Inflammatory macrophage treated with lipopolysaccharide for 1 hour (primary cell): ENCODE measurements around the gene GRN.
A peak's percentile ranks its signal among the peaks of the same experiment; 100 is the strongest.
"Not testable (repeated sequence)": the region's sequence is repeated elsewhere in the genome, so short reads cannot be mapped to it uniquely, and the experiment has no call there.

ENCODE experiments used
- DNase-seq, 2 donors: peaks; one replicate each; pipeline ENCODE4 v3.0.0-alpha.2; 2020 to 2022

Gene GRN

GRCh38 chr17:44321246-44322120 is 23.6 kb upstream of the GRN start:
- DNase-seq, result no peak

- no peak for DNase-seq
These were observed 22.7 kb upstream of the GRN start for GRCh38 chr17:44322236-44322895.

GRCh38 chr17:44323359-44324091 is 21.6 kb upstream of the GRN start:
- DNase-seq, result no peak

GRCh38 chr17:44324092-44324570 is 21.0 kb upstream of the GRN start:
- no peak for DNase-seq

GRCh38 chr17:44324571-44325275 is 20.4 kb upstream of the GRN start, which contains the start of gene SLC25A39:
Gene SLC25A39, minus strand, starts transcription at chr17:44324823. Its CDS starts 1,261 bp downstream, at chr17:44323562.
- peak; percentile 90 to 96 for DNase-seq

GRCh38 chr17:44326861-44327444 is 18.1 kb upstream of the GRN start:
- peak; percentile 93 for DNase-seq

DNA sequence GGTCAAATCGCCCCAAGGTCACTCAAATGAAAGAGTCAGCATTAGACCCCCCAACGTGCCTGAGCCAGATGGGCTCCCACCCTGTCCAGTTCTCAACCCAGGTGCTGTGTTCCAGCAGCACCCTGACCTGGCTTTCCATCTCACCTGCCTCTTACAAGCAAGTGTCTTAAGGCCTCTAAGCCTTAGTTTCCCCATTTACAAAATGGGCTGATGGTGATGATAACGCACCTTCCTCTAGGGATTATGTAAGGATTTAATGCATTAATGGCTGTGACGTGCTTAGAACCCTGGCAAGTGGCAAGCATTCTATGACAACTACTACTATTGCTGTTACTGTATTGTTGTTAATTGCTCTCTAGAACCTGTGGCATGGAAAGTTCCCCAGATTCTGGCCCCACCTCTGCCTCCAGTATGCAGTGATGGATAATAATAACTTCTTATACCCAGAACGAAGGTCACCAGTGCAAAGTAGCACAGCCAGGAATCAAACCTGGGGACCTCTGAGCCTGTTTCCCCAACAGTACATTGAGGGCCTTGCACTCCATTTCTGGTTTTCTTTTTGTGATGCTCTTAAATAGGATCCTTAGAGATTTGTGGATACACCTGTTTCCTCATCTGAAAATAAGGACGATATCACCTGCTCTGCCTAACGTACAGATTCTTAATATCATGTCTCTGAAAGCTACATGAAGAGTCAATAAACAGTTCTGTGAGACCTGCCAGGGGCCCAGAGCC is 17.2 kb upstream of the GRN start:
- no peak for DNase-seq

GRCh38 chr17:44329516-44329915 is 15.6 kb upstream of the GRN start:
- not testable (repeated sequence) for DNase-seq

GRCh38 chr17:44330263-44330662 is 14.8 kb upstream of the GRN start:
- not testable (repeated sequence) for DNase-seq

GRCh38 chr17:44331249-44331760 is 13.8 kb upstream of the GRN start:
- peak; percentile 82 to 99 for DNase-seq

- peak; percentile 54 to 63 for DNase-seq
These were observed 11.7 kb upstream of the GRN start for GRCh38 chr17:44333371-44333770.

- DNase-seq, result no peak
These were observed 10.8 kb upstream of the GRN start for GRCh38 chr17:44334315-44334714.

GRCh38 chr17:44334727-44335126 is 10.4 kb upstream of the GRN start:
- DNase-seq, result no peak

DNA sequence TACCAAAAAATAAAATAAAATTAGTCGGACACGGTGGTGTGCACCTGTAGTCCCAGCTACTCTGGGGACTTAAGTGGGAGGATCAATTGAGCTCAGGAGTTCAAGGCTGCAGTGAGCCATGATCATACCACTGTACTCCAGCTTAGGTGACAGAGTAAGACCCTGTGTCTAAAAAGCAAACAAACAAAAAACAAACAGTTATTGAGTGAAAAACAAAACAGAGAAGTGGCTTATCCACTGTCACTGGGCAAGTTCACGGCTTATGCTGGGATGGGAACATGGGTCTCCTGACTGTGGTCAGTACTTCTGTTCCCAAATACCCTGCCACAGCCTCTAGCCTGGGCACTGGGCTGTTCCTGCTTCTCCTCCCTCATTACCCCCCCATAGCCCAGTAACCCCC is 9.5 kb upstream of the GRN start:
- no peak for DNase-seq

GRCh38 chr17:44335968-44336367 is 9.1 kb upstream of the GRN start:
- DNase-seq, result no peak

DNA sequence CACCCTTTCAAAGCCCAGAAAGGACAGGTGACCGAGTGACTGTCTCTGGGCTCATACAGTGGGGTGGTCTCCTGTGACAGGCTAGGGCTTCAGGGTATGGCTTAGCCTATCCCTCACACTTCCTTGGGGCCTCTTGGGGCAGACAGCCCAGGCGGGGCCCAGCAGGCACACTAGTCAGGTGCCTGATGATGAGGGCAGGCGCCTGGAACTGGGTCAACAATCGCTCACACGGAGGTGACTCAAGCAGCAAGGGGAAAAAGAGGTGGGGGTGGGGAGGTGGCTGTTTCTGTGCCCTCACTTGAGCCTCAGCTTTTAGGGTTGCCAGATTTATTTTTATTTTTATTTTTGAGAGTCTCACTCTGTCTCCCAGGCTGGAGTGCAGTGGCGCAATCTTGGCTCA is 6.4 kb upstream of the GRN start:
- DNase-seq, result peak in 1 of 2 donors; percentile 73

GRCh38 chr17:44340553-44340952 is 4.5 kb upstream of the GRN start:
- not testable (repeated sequence) for DNase-seq

DNA sequence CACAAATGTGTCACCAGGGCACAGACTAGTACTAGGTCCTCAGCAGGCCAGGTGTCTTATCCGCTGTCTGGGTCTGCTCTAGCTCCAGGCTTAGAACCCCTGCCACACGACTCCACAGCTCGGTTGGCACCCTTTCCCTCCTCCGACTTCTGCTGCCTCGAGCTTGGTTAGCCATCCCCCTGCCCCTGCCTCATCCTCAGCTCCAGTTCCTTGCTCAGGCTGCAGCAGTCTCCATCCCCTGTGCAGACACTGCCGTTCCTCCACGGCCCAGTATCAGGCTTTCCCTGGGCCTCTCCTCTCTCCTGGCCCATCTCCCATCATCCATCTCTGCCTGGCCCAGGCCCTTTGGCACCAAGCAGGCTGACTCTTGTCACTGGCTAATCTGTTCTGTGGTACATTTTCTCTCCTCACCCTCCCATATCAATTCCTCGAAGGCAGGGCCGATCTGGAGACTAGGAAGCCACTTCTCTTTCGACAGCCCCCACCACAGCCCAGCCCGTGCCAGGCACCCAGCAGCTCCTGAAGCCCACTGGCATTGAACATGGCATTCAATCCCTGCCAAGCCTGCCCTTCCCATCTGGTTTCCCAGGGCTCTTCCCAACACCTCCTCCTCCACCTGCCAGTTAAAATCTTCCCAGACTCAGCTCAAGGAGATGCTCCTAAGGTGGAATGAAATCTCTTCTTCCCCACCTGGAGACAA is 1.4 kb upstream of the GRN start:
- no peak for DNase-seq

DNA sequence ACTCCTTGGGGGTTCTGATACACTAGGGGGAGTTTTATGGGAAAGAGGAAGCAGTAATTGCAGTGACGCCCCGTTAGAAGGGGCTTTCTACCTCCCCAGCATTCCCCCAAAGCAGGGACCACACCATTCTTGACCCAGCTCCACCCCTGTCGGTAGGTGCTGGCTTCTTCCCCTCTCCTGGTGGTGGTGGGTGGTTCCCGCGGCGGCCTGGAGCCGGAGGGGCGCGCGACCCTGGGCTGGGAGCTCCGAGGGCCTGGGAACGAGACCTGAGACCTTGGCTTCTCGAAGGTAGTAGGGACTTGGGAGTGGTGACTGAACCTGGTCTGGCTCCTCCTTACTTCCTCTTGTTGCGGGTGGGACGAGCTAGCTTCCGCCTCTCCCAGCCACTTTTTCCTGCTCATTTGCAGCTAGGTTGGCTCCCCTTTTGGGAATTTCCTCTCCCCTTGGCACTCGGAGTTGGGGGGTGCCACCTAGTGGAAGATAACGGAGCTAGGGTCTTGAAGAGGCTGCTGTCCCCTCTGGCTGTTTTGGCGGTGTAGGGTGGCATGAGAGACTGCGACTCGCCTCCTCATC is 438 bp downstream of the GRN start:
- DNase-seq, result peak; percentile 83 to 90
